ENCODE measurements around the gene COLGALT1. TPM values are rescaled to one million over a fixed set of nuclear protein-coding genes. Genes with fewer than 3 reads are reported as not detected.
A peak's percentile ranks its signal among the peaks of the same experiment; 100 is the strongest.
"Not testable (repeated sequence)": the region's sequence is repeated elsewhere in the genome, so short reads cannot be mapped to it uniquely, and the experiment has no call there.

The COLGALT1 gene
- total RNA-seq (2014; rRNA removed), result 79.3 and 86.9 TPM in 2 replicates
- 65.6 TPM for polyA plus RNA-seq (2012)

DNA sequence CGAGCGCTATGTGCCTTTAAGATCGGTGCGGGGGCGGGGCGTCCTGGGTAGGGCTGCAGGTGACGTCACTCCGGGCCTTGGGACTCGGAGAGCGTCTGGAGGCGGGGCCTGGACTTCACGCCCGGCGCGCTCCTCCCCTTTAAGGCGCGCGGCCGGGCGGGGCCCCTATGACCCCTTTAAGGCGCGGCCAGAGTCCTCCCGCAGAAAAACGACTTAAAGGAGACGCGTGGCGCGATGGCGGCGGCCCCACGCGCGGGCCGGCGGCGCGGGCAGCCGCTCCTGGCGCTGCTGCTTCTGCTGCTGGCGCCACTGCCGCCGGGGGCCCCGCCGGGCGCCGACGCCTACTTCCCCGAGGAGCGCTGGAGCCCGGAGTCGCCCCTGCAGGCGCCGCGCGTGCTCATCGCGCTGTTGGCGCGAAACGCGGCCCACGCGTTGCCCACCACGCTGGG, at the start of gene COLGALT1:
TSS of gene COLGALT1 (plus strand) at position 170 of the 449 bp plus-strand sequence. CDS start at position 235, 65 bp downstream.
- peak; percentile 97 for DNase-seq (ENCODE audit: low read depth)

DNA sequence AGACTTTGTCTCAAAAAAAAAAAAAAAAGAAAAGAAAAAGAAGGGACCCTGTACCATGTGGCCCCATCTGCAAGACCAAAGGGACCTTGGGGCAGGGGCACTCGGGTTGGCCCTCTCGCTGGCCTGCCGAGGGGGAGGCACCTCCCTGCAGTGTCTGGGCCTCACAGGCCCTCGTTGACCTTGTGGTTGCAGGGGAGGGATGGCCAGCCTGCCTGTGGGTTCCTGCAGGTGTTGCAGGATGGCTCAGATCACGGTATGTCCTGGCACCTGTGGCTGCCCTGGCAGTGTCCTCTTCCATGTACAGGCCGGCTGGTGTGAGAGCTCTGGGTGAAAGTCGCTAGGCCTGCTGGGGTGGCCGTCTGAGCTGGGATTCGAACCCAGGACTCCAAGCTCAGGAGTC, 48.7 kb upstream of the COLGALT1 start:
- no peak for DNase-seq (ENCODE audit: low read depth)

GRCh38 chr19:17508558-17508933, 46.9 kb upstream of the COLGALT1 start:
- DNase-seq (ENCODE audit: low read depth), result not testable (repeated sequence)

- DNase-seq (ENCODE audit: low read depth), result peak; percentile 17
Observed at GRCh38 chr19:17510220-17510993, 45.0 kb upstream of the COLGALT1 start.

- peak; percentile 84 for DNase-seq (ENCODE audit: low read depth)
Observed at GRCh38 chr19:17511724-17512573, 43.5 kb upstream of the COLGALT1 start.

DNA sequence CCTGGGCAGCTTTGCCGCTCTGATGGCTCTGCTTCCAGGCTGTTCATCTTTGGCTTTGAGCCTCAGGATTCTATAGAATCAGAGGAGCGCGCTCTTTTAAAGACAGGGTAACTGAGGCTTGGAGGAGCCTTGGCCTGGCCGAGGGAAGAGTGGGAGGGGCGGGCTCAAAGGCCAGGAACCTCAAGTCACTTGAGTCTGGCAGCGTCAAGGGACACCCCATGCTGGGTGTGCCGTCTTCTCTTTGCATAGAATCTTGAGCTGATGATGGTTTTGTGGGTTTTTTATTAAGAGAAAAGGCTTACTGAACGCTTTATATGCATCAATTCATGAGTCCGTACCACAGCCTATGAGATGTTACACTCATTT, 42.9 kb upstream of the COLGALT1 start:
- no peak for DNase-seq (ENCODE audit: low read depth)

- no peak for DNase-seq (ENCODE audit: low read depth)
Observed at GRCh38 chr19:17515408-17516149, 39.9 kb upstream of the COLGALT1 start.

DNA sequence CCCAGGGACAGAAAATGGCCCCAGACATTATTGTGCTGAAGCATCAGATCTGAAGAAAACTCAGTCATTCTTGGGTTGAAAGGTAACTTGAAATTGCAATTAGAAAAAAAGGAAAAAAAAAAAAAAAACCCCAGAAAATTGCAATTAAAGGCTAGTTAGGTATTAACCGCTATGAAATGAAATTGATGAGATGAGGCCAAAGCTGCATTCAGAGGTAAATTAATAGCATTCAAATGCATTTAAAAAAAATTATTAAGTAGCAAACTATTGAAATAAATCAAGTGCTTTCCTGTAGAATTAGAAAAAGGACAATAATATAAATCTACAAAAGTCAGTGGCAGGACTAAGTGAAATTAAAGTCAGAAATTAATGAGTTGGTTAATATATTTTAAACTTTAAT, 37.6 kb upstream of the COLGALT1 start:
- peak; percentile 31 for DNase-seq (ENCODE audit: low read depth)

GRCh38 chr19:17518654-17519053, 36.8 kb upstream of the COLGALT1 start:
- not testable (repeated sequence) for DNase-seq (ENCODE audit: low read depth)

DNA sequence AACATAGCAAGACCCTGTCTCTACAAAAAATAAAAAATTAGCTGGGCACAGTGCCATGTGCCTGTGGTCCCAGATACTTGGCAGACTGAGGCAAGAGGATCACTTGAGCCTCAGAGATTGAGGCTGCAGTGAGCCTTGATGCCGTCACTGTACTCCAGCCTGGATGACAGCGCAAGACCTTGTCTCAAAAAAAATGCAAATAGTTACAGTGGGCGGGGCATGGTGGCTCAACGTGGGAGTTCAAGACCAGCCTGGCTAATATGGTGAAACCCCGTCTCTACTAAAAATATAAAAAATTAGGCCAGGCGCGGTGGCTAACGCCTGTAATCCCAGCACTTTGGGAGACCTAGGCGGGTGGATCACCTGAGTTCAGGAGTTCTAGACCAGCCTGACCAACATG, 35.5 kb upstream of the COLGALT1 start:
- DNase-seq (ENCODE audit: low read depth), result no peak

DNA sequence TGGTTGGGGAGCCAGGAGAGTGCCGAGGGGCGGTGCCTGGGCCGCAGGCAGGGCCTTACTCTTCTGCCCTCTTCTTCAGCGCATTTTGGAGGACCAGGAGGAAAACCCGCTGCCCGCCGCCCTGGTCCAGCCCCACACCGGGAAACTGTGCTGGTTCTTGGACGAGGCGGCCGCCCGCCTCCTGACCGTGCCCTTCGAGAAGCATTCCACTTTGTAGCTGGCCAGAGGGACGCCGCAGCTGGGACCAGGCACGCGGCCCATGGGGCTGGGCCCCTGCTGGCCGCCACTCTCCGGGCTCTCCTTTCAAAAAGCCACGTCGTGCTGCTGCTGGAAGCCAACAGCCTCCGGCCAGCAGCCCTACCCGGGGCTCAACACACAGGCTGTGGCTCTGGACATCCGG, 34.6 kb upstream of the COLGALT1 start:
- DNase-seq (ENCODE audit: low read depth), result no peak

- DNase-seq (ENCODE audit: low read depth), result no peak
Observed at GRCh38 chr19:17522988-17523872, 32.2 kb upstream of the COLGALT1 start.

GRCh38 chr19:17524651-17525050, 30.8 kb upstream of the COLGALT1 start:
- DNase-seq (ENCODE audit: low read depth), result no peak

GRCh38 chr19:17525141-17525540, 30.3 kb upstream of the COLGALT1 start:
- DNase-seq (ENCODE audit: low read depth), result no peak

DNA sequence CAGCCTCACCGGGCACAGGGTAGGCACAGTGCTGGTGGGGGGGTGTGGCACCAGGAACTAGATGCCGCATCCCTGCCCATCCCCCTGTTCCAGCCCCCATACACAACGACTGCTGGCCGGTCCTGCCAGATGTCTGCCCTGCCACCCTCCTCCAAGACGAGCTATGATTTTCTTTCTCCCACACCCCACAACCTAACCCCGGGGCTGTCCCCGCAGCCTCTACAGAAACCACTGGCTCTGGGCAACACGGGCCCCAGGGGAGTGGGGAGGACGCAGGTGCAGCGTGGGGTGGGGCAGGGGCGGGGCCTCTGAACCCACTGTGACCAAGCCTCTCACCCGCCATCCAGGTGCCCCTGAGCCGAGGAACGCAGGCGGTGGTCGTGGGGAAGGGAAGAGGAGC, 28.5 kb upstream of the COLGALT1 start:
- no peak for DNase-seq (ENCODE audit: low read depth)

- no peak for DNase-seq (ENCODE audit: low read depth)
Observed at GRCh38 chr19:17527326-17527725, 28.1 kb upstream of the COLGALT1 start.

DNA sequence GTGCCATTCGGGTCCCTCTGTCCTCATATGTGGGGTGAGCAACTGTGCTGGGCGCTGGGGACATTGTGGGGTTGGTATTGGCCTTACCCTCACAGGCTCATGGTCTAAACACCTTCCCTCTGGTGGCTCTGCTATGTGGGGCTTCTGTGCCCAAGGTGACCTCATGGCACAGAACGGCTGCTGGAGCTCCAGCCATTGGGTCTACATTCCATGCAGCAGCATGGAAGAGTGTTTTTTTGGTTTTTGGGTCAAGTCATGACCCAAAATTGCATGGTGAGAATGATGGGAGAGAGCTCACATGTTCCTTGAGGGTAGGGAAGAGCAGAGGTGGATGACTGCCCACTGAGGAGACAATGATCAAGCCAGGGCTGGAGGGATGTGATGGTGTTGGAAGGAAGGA, 26.8 kb upstream of the COLGALT1 start:
- no peak for DNase-seq (ENCODE audit: low read depth)

DNA sequence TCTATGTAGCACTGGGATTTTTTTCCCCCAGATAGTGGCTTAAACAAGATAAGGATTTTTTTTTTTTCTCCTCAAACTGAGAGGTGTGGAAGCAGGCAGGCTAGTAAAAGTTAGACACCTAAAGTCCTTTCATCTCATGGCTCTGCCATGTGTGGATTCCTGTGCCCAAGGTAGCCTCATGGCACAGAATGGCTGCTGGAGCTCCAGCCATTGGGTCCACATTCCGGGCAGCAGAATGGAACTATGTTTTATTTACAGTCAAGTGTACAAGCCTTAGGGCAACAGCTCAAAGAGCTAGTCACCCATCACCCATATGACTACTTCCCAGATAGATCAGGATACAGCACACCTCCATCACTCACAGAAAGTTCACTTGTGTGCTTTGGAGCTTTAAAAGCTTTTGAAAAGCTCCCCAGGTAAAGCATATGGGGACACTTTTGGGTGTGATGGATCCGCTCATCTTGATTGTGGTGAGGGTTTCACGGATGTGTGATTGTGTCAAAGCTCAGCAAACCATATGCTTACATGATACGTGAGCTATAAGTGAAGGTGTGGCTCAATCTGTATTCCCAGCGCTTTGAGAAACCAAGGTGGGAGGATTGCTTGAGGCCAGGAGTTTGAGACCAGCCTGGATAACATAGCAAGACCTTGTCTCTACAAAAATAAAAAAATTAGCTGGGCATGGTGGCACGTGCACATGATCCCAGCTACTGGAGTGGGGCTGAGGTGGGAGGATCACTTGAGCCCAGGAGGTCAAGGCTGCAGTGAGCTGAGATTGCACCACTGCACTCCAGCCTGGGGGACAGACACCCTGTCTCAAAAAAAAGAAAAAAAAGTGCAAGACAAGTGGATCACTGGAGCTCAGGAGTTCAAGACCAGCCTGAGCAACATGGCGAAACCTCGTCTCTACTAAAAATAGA, 25.9 kb upstream of the COLGALT1 start:
- no peak for DNase-seq (ENCODE audit: low read depth)

GRCh38 chr19:17530586-17530985, 24.9 kb upstream of the COLGALT1 start:
- no peak for DNase-seq (ENCODE audit: low read depth)

GRCh38 chr19:17532116-17532515, 23.3 kb upstream of the COLGALT1 start:
- no peak for DNase-seq (ENCODE audit: low read depth)

Data from LHCN-M2 (cell line).